ENCODE results near the gene LYPD6.

The LYPD6 gene

GRCh38 chr2:149353421-149353820 lies 23.0 kb downstream of the LYPD6 start:
- no peak for DNase-seq

- DNase-seq = no peak
These were observed 25.5 kb downstream of the LYPD6 start for GRCh38 chr2:149355716-149356422.

GRCh38 chr2:149357058-149357457 lies 26.7 kb downstream of the LYPD6 start:
- no peak for DNase-seq

- no peak for DNase-seq
These were observed 29.7 kb downstream of the LYPD6 start for GRCh38 chr2:149360106-149360505.

- DNase-seq = no peak
These were observed 33.6 kb downstream of the LYPD6 start for GRCh38 chr2:149363958-149364357.

- DNase-seq = no peak
These were observed 34.5 kb downstream of the LYPD6 start for GRCh38 chr2:149364839-149365238.

- DNase-seq = peak; percentile 82
These were observed 35.7 kb downstream of the LYPD6 start for GRCh38 chr2:149365931-149366583.

- no peak for DNase-seq
These were observed 39.8 kb downstream of the LYPD6 start for GRCh38 chr2:149370061-149370775.

- DNase-seq = no peak
These were observed 41.1 kb downstream of the LYPD6 start for GRCh38 chr2:149371476-149371875.

- DNase-seq = no peak
These were observed 45.5 kb downstream of the LYPD6 start for GRCh38 chr2:149375801-149376361.

GRCh38 chr2:149380205-149380604 lies 49.8 kb downstream of the LYPD6 start:
- no peak for DNase-seq

- no peak for DNase-seq
These were observed 53.0 kb downstream of the LYPD6 start for GRCh38 chr2:149383340-149383739.

GRCh38 chr2:149385350-149385749 lies 55.0 kb downstream of the LYPD6 start:
- DNase-seq = no peak

- DNase-seq = no peak
These were observed 57.0 kb downstream of the LYPD6 start for GRCh38 chr2:149387411-149387810.

GRCh38 chr2:149388120-149388816 lies 57.9 kb downstream of the LYPD6 start:
- DNase-seq = no peak

- DNase-seq = no peak
These were observed 59.2 kb downstream of the LYPD6 start for GRCh38 chr2:149389506-149390167.

- no peak for DNase-seq
These were observed 63.2 kb downstream of the LYPD6 start for GRCh38 chr2:149393614-149394013.

GRCh38 chr2:149394864-149395263 lies 64.5 kb downstream of the LYPD6 start:
- no peak for DNase-seq

GRCh38 chr2:149399934-149400615 lies 69.7 kb downstream of the LYPD6 start:
- peak; percentile 86 for DNase-seq

GRCh38 chr2:149400997-149401396 lies 70.6 kb downstream of the LYPD6 start:
- no peak for DNase-seq

GRCh38 chr2:149409506-149409905 lies 79.1 kb downstream of the LYPD6 start:
- no peak for DNase-seq
